H9 (cell line): ENCODE data around the gene CRISPLD2. TPM values are rescaled to one million over a fixed set of nuclear protein-coding genes. Genes with fewer than 3 reads are reported as not detected.

Source experiments
- DNase-seq: peaks from one replicate; pipeline ENCODE4 v3.0.0-alpha.2; 2017
- H2AFZ ChIP-seq: one replicate; pipeline ENCODE4 v1.6.1; 2013; ENCODE audit warnings: mild to moderate bottlenecking, low read length, control low read depth, moderate library complexity
- H2AK5ac ChIP-seq: 2 replicates; pipeline ENCODE4 v1.6.1; 2013; ENCODE audit warnings: low read length, control low read depth, mixed read lengths; ENCODE audit not compliant: insufficient read length
- H2BK120ac ChIP-seq: one replicate; pipeline ENCODE4 v1.6.1; 2013; ENCODE audit warnings: low read depth, mild to moderate bottlenecking, low read length, control low read depth, inconsistent platforms; ENCODE audit not compliant: poor library complexity, severe bottlenecking
- H2BK12ac ChIP-seq: 2 replicates; pipeline ENCODE4 v1.6.1; 2013; ENCODE audit warnings: low read length, control low read depth, mixed read lengths, low read depth; ENCODE audit not compliant: insufficient read length
- H2BK15ac ChIP-seq: 2 replicates; pipeline ENCODE4 v1.6.1; 2013; ENCODE audit warnings: low read depth, low read length, control low read depth
- H2BK20ac ChIP-seq: one replicate; pipeline ENCODE4 v1.6.1; 2013; ENCODE audit warnings: low read depth, mild to moderate bottlenecking, low read length, control low read depth, inconsistent platforms; ENCODE audit not compliant: poor library complexity, severe bottlenecking
- H2BK5ac ChIP-seq: 2 replicates; pipeline ENCODE4 v1.6.1; 2013; ENCODE audit warnings: low read length, control low read depth, mixed read lengths; ENCODE audit not compliant: insufficient read length
- H3K14ac ChIP-seq: 2 replicates; pipeline ENCODE4 v1.6.1; 2013; ENCODE audit warnings: low read length, control low read depth; ENCODE audit not compliant: insufficient read depth
- H3K18ac ChIP-seq: 2 replicates; pipeline ENCODE4 v1.6.1; 2013; ENCODE audit warnings: low read depth, mild to moderate bottlenecking, mixed read lengths, low read length, control low read depth; ENCODE audit not compliant: insufficient read length
- H3K23ac ChIP-seq: 2 replicates; pipeline ENCODE4 v1.6.1; 2013; ENCODE audit warnings: low read length, control low read depth, mixed read lengths, low read depth; ENCODE audit not compliant: insufficient read length
- H3K23me2 ChIP-seq: 2 replicates; pipeline ENCODE4 v1.6.1; 2013; ENCODE audit warnings: low read depth, mild to moderate bottlenecking, mixed read lengths, low read length, control low read depth; ENCODE audit not compliant: insufficient read length, poor library complexity, severe bottlenecking
- H3K27ac ChIP-seq: 2 replicates; pipeline ENCODE4 v1.5.1; 2013; ENCODE audit warnings: low read length, control low read depth, mixed read lengths, low read depth; ENCODE audit not compliant: insufficient read length
- H3K27me3 ChIP-seq: 2 replicates; pipeline ENCODE4 v1.6.1; 2013; ENCODE audit warnings: low read length, control low read depth, inconsistent platforms; ENCODE audit not compliant: insufficient read depth
- H3K4ac ChIP-seq: 2 replicates; pipeline ENCODE4 v1.6.1; 2013; ENCODE audit warnings: low read depth, mild to moderate bottlenecking, control low read depth, inconsistent platforms, low read length, moderate library complexity
- H3K4me1 ChIP-seq: 2 replicates; pipeline ENCODE4 v1.6.1; 2013; ENCODE audit warnings: low read length, control low read depth, inconsistent platforms; ENCODE audit not compliant: insufficient read depth
- H3K4me2 ChIP-seq: 2 replicates; pipeline ENCODE4 v1.6.1; 2013; ENCODE audit warnings: low read length, control low read depth, mixed read lengths; ENCODE audit not compliant: insufficient read length, insufficient read depth
- H3K56ac ChIP-seq: 2 replicates; pipeline ENCODE4 v1.6.1; 2013; ENCODE audit warnings: low read depth, mild to moderate bottlenecking, mixed read lengths, low read length, control low read depth; ENCODE audit not compliant: insufficient read length
- H3K79me1 ChIP-seq: 2 replicates; pipeline ENCODE4 v1.6.1; 2013; ENCODE audit warnings: low read depth, mild to moderate bottlenecking, moderate library complexity, low read length, control low read depth, inconsistent platforms; ENCODE audit not compliant: insufficient read depth, poor library complexity, severe bottlenecking
- H3K79me2 ChIP-seq: 2 replicates; pipeline ENCODE4 v1.6.1; 2013; ENCODE audit warnings: low read length, control low read depth, inconsistent platforms; ENCODE audit not compliant: insufficient read depth
- H3K9ac ChIP-seq: 2 replicates; pipeline ENCODE4 v1.6.1; 2013; ENCODE audit warnings: low read length, control low read depth, mixed read lengths; ENCODE audit not compliant: insufficient read length; ENCODE audit errors: extremely low read depth
- H3K9me3 ChIP-seq: one replicate; pipeline ENCODE4 v1.6.1; 2013; ENCODE audit warnings: low read depth, low read length, inconsistent platforms; ENCODE audit not compliant: control insufficient read depth
- H3T11ph ChIP-seq: one replicate; pipeline ENCODE4 v1.6.1; 2013; ENCODE audit warnings: mild to moderate bottlenecking, low read length, control low read depth, inconsistent platforms
- H4K20me1 ChIP-seq: one replicate; pipeline ENCODE4 v1.6.1; 2013; ENCODE audit not compliant: control insufficient read depth, insufficient read length, insufficient read depth
- H4K5ac ChIP-seq: 2 replicates; pipeline ENCODE4 v1.6.1; 2013; ENCODE audit warnings: low read depth, mild to moderate bottlenecking, mixed read lengths, low read length, control low read depth; ENCODE audit not compliant: insufficient read length
- H4K8ac ChIP-seq: replicated peaks from 2 replicates; pipeline ENCODE4 v1.6.1; 2013; ENCODE audit warnings: low read length, control low read depth, mixed read lengths, low read depth; ENCODE audit not compliant: insufficient read length
- H4K91ac ChIP-seq: 2 replicates; pipeline ENCODE4 v1.6.1; 2013; ENCODE audit warnings: low read depth, mild to moderate bottlenecking, moderate library complexity, mixed read lengths, low read length, control low read depth; ENCODE audit not compliant: insufficient read length
- H3K27ac Mint-ChIP-seq, 3 experiments: 2 replicates in 2 of 3; 3 replicates in 1 of 3; pipeline ENCODE4 v1.8.0; 2020 to 2021; ENCODE audit warnings: mixed read lengths in 3 of 3, mild to moderate bottlenecking in 1 of 3, moderate library complexity in 1 of 3
- H3K27me3 Mint-ChIP-seq: 2 replicates; pipeline ENCODE4 v1.8.0; 2021; ENCODE audit warnings: low read depth, mild to moderate bottlenecking, moderate library complexity, mixed read lengths
- H3K36me3 Mint-ChIP-seq, 3 experiments: 2 replicates in 2 of 3; 3 replicates in 1 of 3; pipeline ENCODE4 v1.8.0; 2020 to 2021; ENCODE audit warnings: low read depth in 3 of 3, mixed read lengths in 3 of 3; ENCODE audit not compliant: insufficient read depth in 1 of 3
- H3K4me1 Mint-ChIP-seq, 2 experiments: 2 replicates each; pipeline ENCODE4 v1.8.0; 2020; ENCODE audit warnings: mixed read lengths in 2 of 2
- H3K4me3 Mint-ChIP-seq, 2 experiments: 2 replicates in 1 of 2; 3 replicates in 1 of 2; pipeline ENCODE4 v1.8.0; 2020 to 2021; ENCODE audit warnings: mild to moderate bottlenecking in 2 of 2, mixed read lengths in 2 of 2, moderate library complexity in 1 of 2
- H3K9me3 Mint-ChIP-seq, 2 experiments: 2 replicates in 1 of 2; 3 replicates in 1 of 2; pipeline ENCODE4 v1.8.0; 2020; ENCODE audit warnings: mild to moderate bottlenecking in 2 of 2, mixed read lengths in 2 of 2, moderate library complexity in 1 of 2
- WGBS: extraction: QIAGEN DNeasy Blood & Tissue Kit; methylation state at CpG from one replicate; pipeline ENCODE4 v1.1.7; 2013; ENCODE audit warnings: missing lambda C conversion rate, low lambda C conversion rate, mixed read lengths; ENCODE audit not compliant: insufficient read length; ENCODE audit errors: extremely low coverage; 5-methylcytosine and 5-hydroxymethylcytosine counted together
- total RNA-seq: library from RNA; stranded (reverse); gene quantifications from 2 replicates; pipeline ENCODE4 v1.2.1, GENCODE V29; 2021
- TF ChIP-seq, protein P1 (sequence below): fragments of 200-600 bp; sonication (generic); conservative IDR thresholded peaks from 3 replicates; pipeline ENCODE4 v1.8.0; 2021; ENCODE audit warnings: antibody characterized with exemption, mild to moderate bottlenecking

The CRISPLD2 gene
- total RNA-seq, 1 experiment from 2014 or later = 2.3 TPM

DNA sequence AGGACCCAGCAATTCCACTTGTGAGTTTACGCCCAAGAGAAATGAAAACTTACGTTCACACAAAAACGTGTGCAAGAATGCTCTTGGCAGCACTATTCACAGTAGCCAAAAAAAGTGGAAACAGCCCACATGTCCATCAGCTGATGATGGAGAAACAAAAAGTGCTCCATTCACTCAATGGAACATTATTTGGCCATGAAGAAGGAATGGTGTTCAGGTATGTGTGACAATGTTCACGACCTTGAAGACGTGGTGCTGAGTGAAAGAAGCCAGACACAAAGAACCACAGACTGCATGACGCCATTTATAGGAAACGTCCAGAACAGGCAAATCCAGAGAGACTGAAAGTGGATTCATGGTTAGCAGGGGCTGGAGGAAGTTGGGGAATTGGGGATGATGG, 106.7 kb downstream of the CRISPLD2 start:
- Histone ChIP-seq H3K23me2 (no peaks in the 10 kb centered on the region), H2BK120ac (no peak overlapping the region), H3K79me2 (no peaks in the 10 kb centered on the region), H4K20me1 (no peaks in the 10 kb centered on the region), H3K23ac (no peak overlapping the region), H3K79me1 (no peaks in the 10 kb centered on the region), H3K14ac (no peak overlapping the region), H3T11ph (no peak overlapping the region), H2AK5ac (no peak overlapping the region), H3K56ac (no peak overlapping the region), H4K5ac (no peak overlapping the region), H3K9me3 (no peaks in the 10 kb centered on the region), H3K4ac (no peak overlapping the region), H4K8ac (no peak overlapping the region), H3K27ac (no peak overlapping the region), H3K4me2 (no peak overlapping the region), H2AFZ (no peak overlapping the region), H3K9ac (no peak overlapping the region), H2BK15ac (no peak overlapping the region), H3K18ac (no peak overlapping the region), H2BK12ac (no peak overlapping the region), H4K91ac (no peak overlapping the region), H3K27me3 (no peaks in the 10 kb centered on the region), H2BK20ac (no peak overlapping the region), H2BK5ac (no peak overlapping the region), H3K4me1 (no peaks in the 10 kb centered on the region; the same call in 1 of the 2 replicates)
- TF ChIP-seq, protein P1, sequence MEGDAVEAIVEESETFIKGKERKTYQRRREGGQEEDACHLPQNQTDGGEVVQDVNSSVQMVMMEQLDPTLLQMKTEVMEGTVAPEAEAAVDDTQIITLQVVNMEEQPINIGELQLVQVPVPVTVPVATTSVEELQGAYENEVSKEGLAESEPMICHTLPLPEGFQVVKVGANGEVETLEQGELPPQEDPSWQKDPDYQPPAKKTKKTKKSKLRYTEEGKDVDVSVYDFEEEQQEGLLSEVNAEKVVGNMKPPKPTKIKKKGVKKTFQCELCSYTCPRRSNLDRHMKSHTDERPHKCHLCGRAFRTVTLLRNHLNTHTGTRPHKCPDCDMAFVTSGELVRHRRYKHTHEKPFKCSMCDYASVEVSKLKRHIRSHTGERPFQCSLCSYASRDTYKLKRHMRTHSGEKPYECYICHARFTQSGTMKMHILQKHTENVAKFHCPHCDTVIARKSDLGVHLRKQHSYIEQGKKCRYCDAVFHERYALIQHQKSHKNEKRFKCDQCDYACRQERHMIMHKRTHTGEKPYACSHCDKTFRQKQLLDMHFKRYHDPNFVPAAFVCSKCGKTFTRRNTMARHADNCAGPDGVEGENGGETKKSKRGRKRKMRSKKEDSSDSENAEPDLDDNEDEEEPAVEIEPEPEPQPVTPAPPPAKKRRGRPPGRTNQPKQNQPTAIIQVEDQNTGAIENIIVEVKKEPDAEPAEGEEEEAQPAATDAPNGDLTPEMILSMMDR = no peak
- no peak overlapping the region for H3K4me3 Mint-ChIP-seq
- H3K27ac Mint-ChIP-seq = no peak overlapping the region
- DNase-seq = no peak
- peaks cover 0 to 5% (median 0%) of the 10 kb centered on the region in 3 experiments; a peak in 2 of 7 replicates for H3K36me3 Mint-ChIP-seq
- peaks cover 5 to 19% of the 10 kb centered on the region in 2 experiments; a peak in 2 of 4 replicates for H3K4me1 Mint-ChIP-seq
- WGBS = no CpG with 5 or more reads among the region's 7 CpGs
- peaks cover 4% of the 10 kb centered on the region for H3K27me3 Mint-ChIP-seq
- peaks cover 4 to 7% of the 10 kb centered on the region in 2 experiments; a peak in 3 of 5 replicates for H3K9me3 Mint-ChIP-seq
